ENCODE results near the gene TMC3.
"Not testable (repeated sequence)": the region's sequence is repeated elsewhere in the genome, so short reads cannot be mapped to it uniquely, and the experiment has no call there.

TMC3 gene

GRCh38 chr15:81337241-81337640, 36.8 kb downstream of the TMC3 start:
- H3K27ac ChIP-seq: no peak overlapping the region
- DNase-seq (ENCODE audit: low read depth, low spot score): no peak
- H3K36me3 ChIP-seq (ENCODE audit: insufficient read depth, low read length): no peaks in the 10 kb centered on the region
- no peak overlapping the region for H3K4me3 ChIP-seq
- no peak overlapping the region for H3K9ac ChIP-seq (ENCODE audit: insufficient read length)
- no peaks in the 10 kb centered on the region for H3K9me3 ChIP-seq (ENCODE audit: low read depth, low read length)
- TF ChIP-seq FOXP2 (optimal IDR thresholded peaks at IDR 0.05; ENCODE audit: control extremely low read depth, extremely low read length, insufficient read depth) (no peak), EZH2 (IDR thresholded peaks at IDR 0.05) (no peak), POLR2AphosphoS5 (IDR thresholded peaks at IDR 0.05; ENCODE audit: borderline replicate concordance, low read depth, low read length) (no peak)

DNA sequence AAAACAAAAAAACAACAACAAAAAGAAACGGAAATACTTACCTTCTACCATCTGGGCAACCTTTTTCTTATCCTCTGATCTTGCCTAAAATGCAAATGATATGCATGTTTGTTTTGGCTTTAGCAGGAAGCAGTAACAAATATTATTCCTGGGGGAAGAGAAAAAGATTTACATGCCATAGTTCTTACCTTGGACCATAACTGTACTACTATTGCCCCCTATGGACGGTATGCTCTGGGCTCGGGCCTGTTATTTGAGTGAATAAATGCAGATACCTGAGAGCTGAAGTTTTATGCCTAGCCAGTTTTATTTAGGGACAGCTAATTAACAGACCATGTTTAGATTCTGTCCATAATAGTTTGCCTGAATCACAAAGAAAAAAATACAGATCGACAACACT, 37.4 kb downstream of the TMC3 start:
- no peak overlapping the region for H3K27ac ChIP-seq
- TF ChIP-seq POLR2AphosphoS5 (IDR thresholded peaks at IDR 0.05; ENCODE audit: borderline replicate concordance, low read depth, low read length) (no peak), FOXP2 (optimal IDR thresholded peaks at IDR 0.05; ENCODE audit: control extremely low read depth, extremely low read length, insufficient read depth) (no peak), EZH2 (IDR thresholded peaks at IDR 0.05) (no peak)
- no peak for DNase-seq (ENCODE audit: low read depth, low spot score)

GRCh38 chr15:81335631-81336030, 38.4 kb downstream of the TMC3 start:
- no peak overlapping the region for H3K9ac ChIP-seq (ENCODE audit: insufficient read length)
- no peak for DNase-seq (ENCODE audit: low read depth, low spot score)
- no peak for TF ChIP-seq EZH2 (IDR thresholded peaks at IDR 0.05)
- TF ChIP-seq FOXP2 (optimal IDR thresholded peaks at IDR 0.05; ENCODE audit: control extremely low read depth, extremely low read length, insufficient read depth): no peak
- TF ChIP-seq POLR2AphosphoS5 (IDR thresholded peaks at IDR 0.05; ENCODE audit: borderline replicate concordance, low read depth, low read length): no peak
- no peak overlapping the region for H3K4me3 ChIP-seq
- H3K27ac ChIP-seq: no peak overlapping the region
- no peaks in the 10 kb centered on the region for H3K36me3 ChIP-seq (ENCODE audit: insufficient read depth, low read length)
- no peaks in the 10 kb centered on the region for H3K9me3 ChIP-seq (ENCODE audit: low read depth, low read length)

More for the DNA sequence above, 37.4 kb downstream of the TMC3 start:
- no peaks in the 10 kb centered on the region for H3K36me3 ChIP-seq (ENCODE audit: insufficient read depth, low read length)
- H3K4me3 ChIP-seq: no peak overlapping the region
- H3K9me3 ChIP-seq (ENCODE audit: low read depth, low read length): no peaks in the 10 kb centered on the region
- H3K9ac ChIP-seq (ENCODE audit: insufficient read length): no peak overlapping the region

DNA sequence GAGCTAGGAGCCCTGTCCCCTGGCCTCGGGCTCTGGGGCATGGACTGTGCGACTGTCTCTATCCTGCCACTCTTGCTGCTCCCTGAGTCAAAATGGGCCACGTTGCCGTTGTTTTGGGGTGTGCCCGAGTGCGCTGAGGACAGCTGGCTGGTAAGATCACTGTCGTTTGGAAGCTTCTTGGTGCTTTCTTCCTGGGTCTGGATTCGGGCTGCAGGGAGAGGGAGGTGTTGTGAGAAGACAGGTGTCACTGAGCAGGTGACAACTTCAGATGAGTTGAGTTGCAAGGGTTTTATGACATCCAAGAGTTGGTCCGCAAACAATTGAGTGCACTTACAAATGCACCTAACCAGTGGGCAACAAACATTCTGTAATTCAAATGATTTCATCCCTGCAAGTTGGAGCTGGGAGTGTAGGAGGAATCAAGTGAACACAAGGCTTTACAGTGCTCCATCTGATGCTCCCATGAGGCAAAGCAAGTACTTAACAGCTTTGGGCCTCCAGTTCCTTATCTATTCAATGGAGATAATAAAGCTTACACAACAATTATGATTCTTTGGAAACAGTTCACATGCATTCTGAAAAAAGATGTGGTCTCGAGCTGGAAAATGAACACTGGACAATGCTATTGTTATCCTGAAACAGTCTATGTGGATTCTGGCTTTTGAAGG, 39.1 kb downstream of the TMC3 start:
- DNase-seq (ENCODE audit: low read depth, low spot score): no peak
- Histone ChIP-seq H3K27ac (no peak overlapping the region), H3K9ac (ENCODE audit: insufficient read length) (no peak overlapping the region), H3K9me3 (ENCODE audit: low read depth, low read length) (no peaks in the 10 kb centered on the region), H3K36me3 (ENCODE audit: insufficient read depth, low read length) (no peaks in the 10 kb centered on the region), H3K4me3 (no peak overlapping the region)
- no peak for TF ChIP-seq FOXP2 (optimal IDR thresholded peaks at IDR 0.05; ENCODE audit: control extremely low read depth, extremely low read length, insufficient read depth)

DNA sequence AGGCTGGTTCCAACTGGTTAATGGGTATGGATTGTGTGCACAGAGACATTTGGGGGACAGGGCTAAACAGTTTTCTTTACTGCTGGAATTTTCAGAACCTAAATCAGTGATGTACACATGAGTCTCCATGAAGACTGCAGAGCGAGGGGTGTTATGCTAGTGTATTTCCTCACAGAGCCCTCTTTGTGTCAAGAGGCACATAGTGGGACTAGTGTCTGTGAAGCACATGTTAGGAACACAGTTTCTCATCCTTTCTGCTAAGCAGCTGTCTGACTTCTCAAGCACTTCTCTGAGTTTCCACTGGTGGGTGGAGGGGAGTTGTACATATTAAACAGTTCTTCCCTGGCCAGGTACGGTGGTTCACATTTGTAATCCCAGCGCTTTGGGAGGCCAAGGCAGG, 40.6 kb downstream of the TMC3 start:
- no peak for DNase-seq (ENCODE audit: low read depth, low spot score)
- TF ChIP-seq FOXP2 (optimal IDR thresholded peaks at IDR 0.05; ENCODE audit: control extremely low read depth, extremely low read length, insufficient read depth) (no peak), POLR2AphosphoS5 (IDR thresholded peaks at IDR 0.05; ENCODE audit: borderline replicate concordance, low read depth, low read length) (no peak), EZH2 (IDR thresholded peaks at IDR 0.05) (no peak)
- Histone ChIP-seq H3K9ac (ENCODE audit: insufficient read length) (no peak overlapping the region), H3K4me3 (no peak overlapping the region), H3K27ac (no peak overlapping the region), H3K9me3 (ENCODE audit: low read depth, low read length) (no peaks in the 10 kb centered on the region), H3K36me3 (ENCODE audit: insufficient read depth, low read length) (no peaks in the 10 kb centered on the region)

DNA sequence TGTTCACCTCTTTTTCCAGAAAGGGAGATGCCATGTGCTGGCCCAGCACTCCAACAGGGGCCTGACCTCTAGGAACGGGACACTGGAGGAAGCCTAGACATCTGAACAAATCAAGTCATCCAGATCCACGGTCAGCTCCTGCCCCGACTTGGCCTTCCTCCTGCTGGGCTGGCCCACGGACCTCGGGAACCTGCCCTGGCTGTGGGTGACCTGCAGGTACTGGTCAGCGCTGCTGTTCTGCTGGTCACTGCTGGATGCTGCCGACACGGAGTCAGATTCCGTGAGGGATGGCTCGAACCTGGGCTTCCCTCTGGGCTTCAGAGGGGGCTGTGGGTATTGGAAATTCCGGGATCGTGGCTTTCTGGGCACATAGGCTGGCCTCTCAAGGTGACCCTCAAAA, 41.7 kb downstream of the TMC3 start:
- Histone ChIP-seq H3K4me3 (no peak overlapping the region), H3K9ac (ENCODE audit: insufficient read length) (no peak overlapping the region), H3K9me3 (ENCODE audit: low read depth, low read length) (no peaks in the 10 kb centered on the region), H3K36me3 (ENCODE audit: insufficient read depth, low read length) (no peaks in the 10 kb centered on the region), H3K27ac (no peak overlapping the region)
- no peak for DNase-seq (ENCODE audit: low read depth, low spot score)
- no peak for TF ChIP-seq FOXP2 (optimal IDR thresholded peaks at IDR 0.05; ENCODE audit: control extremely low read depth, extremely low read length, insufficient read depth)
- no peak for TF ChIP-seq EZH2 (IDR thresholded peaks at IDR 0.05)
- TF ChIP-seq POLR2AphosphoS5 (IDR thresholded peaks at IDR 0.05; ENCODE audit: borderline replicate concordance, low read depth, low read length): no peak

GRCh38 chr15:81331600-81331999, 42.4 kb downstream of the TMC3 start:
- no peaks in the 10 kb centered on the region for H3K36me3 ChIP-seq (ENCODE audit: insufficient read depth, low read length)
- TF ChIP-seq EZH2 (IDR thresholded peaks at IDR 0.05): no peak
- TF ChIP-seq FOXP2 (optimal IDR thresholded peaks at IDR 0.05; ENCODE audit: control extremely low read depth, extremely low read length, insufficient read depth): no peak
- no peak for TF ChIP-seq POLR2AphosphoS5 (IDR thresholded peaks at IDR 0.05; ENCODE audit: borderline replicate concordance, low read depth, low read length)
- DNase-seq (ENCODE audit: low read depth, low spot score): no peak
- no peak overlapping the region for H3K9ac ChIP-seq (ENCODE audit: insufficient read length)
- no peak overlapping the region for H3K27ac ChIP-seq
- H3K4me3 ChIP-seq: no peak overlapping the region
- no peaks in the 10 kb centered on the region for H3K9me3 ChIP-seq (ENCODE audit: low read depth, low read length)

GRCh38 chr15:81331141-81331540, 42.9 kb downstream of the TMC3 start:
- not testable (repeated sequence) for H3K27ac ChIP-seq; DNase-seq (ENCODE audit: low read depth, low spot score)

DNA sequence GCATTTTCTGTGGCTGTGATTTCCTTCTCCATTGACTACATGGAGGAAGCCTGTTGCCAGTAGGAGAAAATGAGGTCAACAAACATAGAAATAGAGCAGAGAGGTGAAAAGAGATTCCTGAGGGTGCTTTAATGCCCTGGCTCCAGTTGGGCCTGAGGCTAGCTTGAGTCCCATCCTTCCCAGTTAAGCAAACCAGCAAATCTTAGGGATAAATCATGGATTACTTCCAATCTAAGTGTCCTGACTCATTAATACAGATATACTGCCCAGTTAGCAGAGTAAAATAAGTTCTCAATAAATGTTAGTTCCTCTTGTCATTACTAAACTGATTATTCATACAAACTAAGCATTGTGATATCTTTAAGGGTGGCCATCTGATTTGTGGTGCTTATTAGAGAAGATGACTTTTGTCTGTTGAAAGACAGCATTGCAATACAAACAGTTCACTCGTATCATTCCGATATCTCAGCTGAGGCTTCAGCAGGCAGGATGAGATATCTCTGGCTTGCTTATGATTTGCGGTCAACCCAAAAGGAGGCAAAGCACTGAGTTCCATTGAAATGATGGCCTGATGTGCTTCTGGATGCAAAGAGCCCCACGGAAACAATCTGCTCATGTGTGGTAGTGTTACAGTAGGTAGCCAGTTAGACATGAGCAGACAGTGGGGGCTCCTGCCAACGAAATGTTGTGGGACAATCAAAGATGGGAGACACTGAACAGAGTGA, 43.5 kb downstream of the TMC3 start:
- Histone ChIP-seq H3K27ac (no peak overlapping the region), H3K9ac (ENCODE audit: insufficient read length) (no peak overlapping the region), H3K9me3 (ENCODE audit: low read depth, low read length) (no peaks in the 10 kb centered on the region), H3K36me3 (ENCODE audit: insufficient read depth, low read length) (no peaks in the 10 kb centered on the region), H3K4me3 (no peak overlapping the region)
- no peak for DNase-seq (ENCODE audit: low read depth, low spot score)
- TF ChIP-seq EZH2 (IDR thresholded peaks at IDR 0.05) (no peak), POLR2AphosphoS5 (IDR thresholded peaks at IDR 0.05; ENCODE audit: borderline replicate concordance, low read depth, low read length) (no peak), FOXP2 (optimal IDR thresholded peaks at IDR 0.05; ENCODE audit: control extremely low read depth, extremely low read length, insufficient read depth) (no peak)

More at GRCh38 chr15:81331141-81331540, 42.9 kb downstream of the TMC3 start:
- H3K9ac ChIP-seq (ENCODE audit: insufficient read length); H3K36me3 ChIP-seq (ENCODE audit: insufficient read depth, low read length); H3K9me3 ChIP-seq (ENCODE audit: low read depth, low read length); H3K4me3 ChIP-seq: not testable (repeated sequence)

All from SK-N-MC (cell line).